ENCODE results near the gene ADAMTS17. TPM values are rescaled to one million over a fixed set of nuclear protein-coding genes. Genes with fewer than 3 reads are reported as not detected.

ADAMTS17 gene, protein sequence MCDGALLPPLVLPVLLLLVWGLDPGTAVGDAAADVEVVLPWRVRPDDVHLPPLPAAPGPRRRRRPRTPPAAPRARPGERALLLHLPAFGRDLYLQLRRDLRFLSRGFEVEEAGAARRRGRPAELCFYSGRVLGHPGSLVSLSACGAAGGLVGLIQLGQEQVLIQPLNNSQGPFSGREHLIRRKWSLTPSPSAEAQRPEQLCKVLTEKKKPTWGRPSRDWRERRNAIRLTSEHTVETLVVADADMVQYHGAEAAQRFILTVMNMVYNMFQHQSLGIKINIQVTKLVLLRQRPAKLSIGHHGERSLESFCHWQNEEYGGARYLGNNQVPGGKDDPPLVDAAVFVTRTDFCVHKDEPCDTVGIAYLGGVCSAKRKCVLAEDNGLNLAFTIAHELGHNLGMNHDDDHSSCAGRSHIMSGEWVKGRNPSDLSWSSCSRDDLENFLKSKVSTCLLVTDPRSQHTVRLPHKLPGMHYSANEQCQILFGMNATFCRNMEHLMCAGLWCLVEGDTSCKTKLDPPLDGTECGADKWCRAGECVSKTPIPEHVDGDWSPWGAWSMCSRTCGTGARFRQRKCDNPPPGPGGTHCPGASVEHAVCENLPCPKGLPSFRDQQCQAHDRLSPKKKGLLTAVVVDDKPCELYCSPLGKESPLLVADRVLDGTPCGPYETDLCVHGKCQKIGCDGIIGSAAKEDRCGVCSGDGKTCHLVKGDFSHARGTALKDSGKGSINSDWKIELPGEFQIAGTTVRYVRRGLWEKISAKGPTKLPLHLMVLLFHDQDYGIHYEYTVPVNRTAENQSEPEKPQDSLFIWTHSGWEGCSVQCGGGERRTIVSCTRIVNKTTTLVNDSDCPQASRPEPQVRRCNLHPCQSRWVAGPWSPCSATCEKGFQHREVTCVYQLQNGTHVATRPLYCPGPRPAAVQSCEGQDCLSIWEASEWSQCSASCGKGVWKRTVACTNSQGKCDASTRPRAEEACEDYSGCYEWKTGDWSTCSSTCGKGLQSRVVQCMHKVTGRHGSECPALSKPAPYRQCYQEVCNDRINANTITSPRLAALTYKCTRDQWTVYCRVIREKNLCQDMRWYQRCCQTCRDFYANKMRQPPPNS
- 1 to 10 TPM in 4 of 8 experiments, under 1 TPM in 4; 0.33 to 2.1 (median 1.1) TPM for total RNA-seq

DNA sequence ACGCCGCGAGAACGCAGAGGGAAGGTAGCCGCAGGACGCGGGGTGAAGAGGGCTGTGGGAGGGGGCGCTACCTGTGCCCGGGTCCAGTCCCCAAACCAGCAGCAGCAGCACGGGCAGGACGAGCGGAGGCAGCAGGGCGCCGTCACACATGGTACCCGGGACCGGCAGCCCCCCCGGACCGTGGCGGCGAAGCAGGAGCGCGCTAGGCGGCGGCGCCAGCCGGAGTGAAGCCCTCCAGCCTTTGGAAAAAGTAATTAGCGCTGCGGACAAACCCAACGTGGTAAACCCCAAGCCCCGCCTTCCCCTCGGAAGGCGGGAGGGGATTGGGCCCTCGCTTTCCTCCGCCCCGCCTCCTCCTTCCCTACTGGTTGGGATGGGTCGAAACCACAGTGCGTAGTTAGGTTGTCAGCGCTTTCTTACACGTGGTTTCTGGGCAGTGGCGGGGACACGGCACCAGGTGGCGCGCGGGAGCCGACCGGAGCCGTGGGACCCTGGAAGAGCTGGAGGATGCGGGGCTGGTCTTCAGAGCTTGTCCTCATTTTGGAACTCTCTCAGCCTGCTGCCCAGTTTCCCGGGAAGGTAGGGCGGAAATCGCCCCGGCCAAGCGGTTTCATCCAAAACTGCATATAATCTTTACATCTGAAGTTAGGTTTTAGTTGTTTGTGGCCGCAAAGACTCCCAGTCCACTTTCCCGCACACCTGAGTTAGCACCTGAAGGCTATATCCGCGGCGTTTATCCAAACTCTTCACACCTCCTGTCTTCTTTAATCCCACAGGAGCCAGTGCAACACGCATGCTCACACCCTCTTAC is at the start of gene ADAMTS17:
ADAMTS17 (minus strand) TSS at position 226 of the 811 bp plus-strand sequence; CDS start at position 150, 76 bp downstream.
- peak; percentile 92 to 98 (median 97) for ATAC-seq (replicated peaks in 6 of 8)
- H3K4me3 ChIP-seq: peak within 1 kb of the TSS; percentile 49 to 55 (median 52)
- H3K27ac ChIP-seq: no peak within 1 kb of the TSS
- WGBS, 10 experiments: 0 to 52% (median 16%) methylated on average over 2 to 17 of the region's 59 CpGs; no CpG with 5 or more reads in 1 of the 10 experiments
- no peaks in the 10 kb centered on the region for H3K4me1 ChIP-seq (replicated peaks in 1 of 2)
- in situ Hi-C loops (cut with MboI; ENCODE audit: low pct_unique_long_range_greater_than_20kb in 2 of 9, low sequenced_read_pairs in 9 of 9, unreplicated experiment in 9 of 9): loop anchor here in 3 of 9 experiments (25.0 kb wide), 3 partner anchors 195 to 405 kb away; partner anchors contain the start of gene CERS3 (in 1 of the 3)

- H3K27ac ChIP-seq: no peak overlapping the region
- ATAC-seq (replicated peaks in 6 of 8): no peak
- H3K4me3 ChIP-seq: no peak overlapping the region
- WGBS, 10 experiments: 0 to 93% (median 76%) methylated on average over 1 to 3 of the region's 3 CpGs; no CpG with 5 or more reads in 2 of the 10 experiments
- H3K4me1 ChIP-seq (replicated peaks in 1 of 2): no peaks in the 10 kb centered on the region
- in situ Hi-C loops (cut with MboI; ENCODE audit: low pct_unique_long_range_greater_than_20kb in 2 of 9, low sequenced_read_pairs in 9 of 9, unreplicated experiment in 9 of 9): no loop called here
Observed at GRCh38 chr15:100385300-100386050, 43.7 kb upstream of the ADAMTS17 start.

DNA sequence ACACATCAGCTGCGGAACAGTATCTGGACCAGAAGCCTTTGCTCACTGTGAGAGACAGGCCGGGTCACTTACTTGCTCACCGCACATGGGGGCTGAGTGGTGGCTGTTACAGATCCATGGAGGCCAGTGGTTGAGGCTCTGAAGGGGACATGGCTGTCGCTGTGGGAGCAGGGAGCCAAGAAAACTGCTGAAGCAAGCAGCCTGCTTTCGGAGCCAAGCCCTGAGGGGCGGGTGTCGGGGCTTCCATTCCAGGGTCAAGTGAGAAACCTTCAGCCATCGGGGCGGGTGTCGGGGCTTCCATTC is 42.3 kb upstream of the ADAMTS17 start:
- in situ Hi-C loops (cut with MboI; ENCODE audit: low pct_unique_long_range_greater_than_20kb in 2 of 9, low sequenced_read_pairs in 9 of 9, unreplicated experiment in 9 of 9): no loop called here
- Histone ChIP-seq H3K27ac (no peak overlapping the region), H3K4me3 (no peak overlapping the region), H3K4me1 (replicated peaks in 1 of 2) (no peaks in the 10 kb centered on the region)
- WGBS, 10 experiments: 47 to 83% (median 76%) methylated on average over 2 to 3 of the region's 10 CpGs; no CpG with 5 or more reads in 7 of the 10 experiments
- no peak for ATAC-seq (replicated peaks in 6 of 8)

- Histone ChIP-seq H3K27ac (no peak overlapping the region), H3K4me1 (replicated peaks in 1 of 2) (no peaks in the 10 kb centered on the region), H3K4me3 (no peak overlapping the region)
- in situ Hi-C loops (cut with MboI; ENCODE audit: low pct_unique_long_range_greater_than_20kb in 2 of 9, low sequenced_read_pairs in 9 of 9, unreplicated experiment in 9 of 9): no loop called here
- peak in 1 of 8 experiments; percentile 40 for ATAC-seq (replicated peaks in 6 of 8)
- WGBS, 10 experiments: 0 to 60% (median 30%) methylated on average over 1 to 3 of the region's 3 CpGs; no CpG with 5 or more reads in 3 of the 10 experiments
Observed at GRCh38 chr15:100383302-100384107, 41.7 kb upstream of the ADAMTS17 start.

- H3K27ac ChIP-seq: no peak overlapping the region
- WGBS, 10 experiments: no CpG with 5 or more reads among the region's 8 CpGs
- H3K4me3 ChIP-seq: no peak overlapping the region
- in situ Hi-C loops (cut with MboI; ENCODE audit: low pct_unique_long_range_greater_than_20kb in 2 of 9, low sequenced_read_pairs in 9 of 9, unreplicated experiment in 9 of 9): loop anchor here in 1 of 9 experiments (25.0 kb wide), 1 partner anchor 88 kb away; no protein-coding TSS in a partner anchor
- H3K4me1 ChIP-seq (replicated peaks in 1 of 2): no peaks in the 10 kb centered on the region
- no peak for ATAC-seq (replicated peaks in 6 of 8)
Observed at GRCh38 chr15:100373942-100374341, 32.2 kb upstream of the ADAMTS17 start.

GRCh38 chr15:100373120-100373896 is 31.5 kb upstream of the ADAMTS17 start:
- ATAC-seq (replicated peaks in 6 of 8): peak in 1 of 8 experiments; percentile 34
- H3K4me3 ChIP-seq: peak overlapping the region in 1 of 5 donors; percentile 10
- 0 to 7% (median 0%) methylated on average over 1 to 9 of the region's 82 CpGs; no CpG with 5 or more reads in 7 of the 10 experiments for WGBS, 10 experiments
- H3K27ac ChIP-seq: no peak overlapping the region
- in situ Hi-C loops (cut with MboI; ENCODE audit: low pct_unique_long_range_greater_than_20kb in 2 of 9, low sequenced_read_pairs in 9 of 9, unreplicated experiment in 9 of 9): loop anchor here in 1 of 9 experiments (25.0 kb wide), 1 partner anchor 89 kb away; no protein-coding TSS in a partner anchor
- H3K4me1 ChIP-seq (replicated peaks in 1 of 2): no peaks in the 10 kb centered on the region

DNA sequence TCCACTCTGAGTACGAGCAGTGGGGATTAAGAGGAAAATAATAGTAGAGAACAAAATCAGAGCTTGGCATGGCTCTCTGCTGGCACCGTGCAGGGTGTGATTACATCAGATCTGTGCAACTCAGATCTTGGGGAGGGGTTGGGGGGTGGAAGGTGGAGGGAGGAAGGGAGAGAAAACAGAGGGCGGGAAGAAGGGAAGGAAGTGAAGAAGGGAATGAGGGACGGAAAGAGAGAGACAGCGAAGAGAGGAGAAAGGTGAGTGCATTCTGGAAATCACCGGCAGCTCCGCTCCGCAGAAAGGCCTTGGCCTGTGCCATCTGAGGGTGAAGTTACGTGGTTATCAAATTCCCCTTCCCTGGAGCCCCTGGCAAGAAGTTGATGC is 31.0 kb upstream of the ADAMTS17 start:
- Histone ChIP-seq H3K4me3 (no peak overlapping the region), H3K4me1 (replicated peaks in 1 of 2) (no peaks in the 10 kb centered on the region), H3K27ac (no peak overlapping the region)
- WGBS, 10 experiments: 20 to 83% (median 50%) methylated on average over 1 to 2 of the region's 9 CpGs; no CpG with 5 or more reads in 7 of the 10 experiments
- in situ Hi-C loops (cut with MboI; ENCODE audit: low pct_unique_long_range_greater_than_20kb in 2 of 9, low sequenced_read_pairs in 9 of 9, unreplicated experiment in 9 of 9): loop anchor here in 1 of 9 experiments (25.0 kb wide), 1 partner anchor 90 kb away; no protein-coding TSS in a partner anchor
- ATAC-seq (replicated peaks in 6 of 8): no peak

- ATAC-seq (replicated peaks in 6 of 8): no peak
- 14 to 100% (median 75%) methylated on average over 1 to 2 of the region's 2 CpGs; no CpG with 5 or more reads in 1 of the 10 experiments for WGBS, 10 experiments
- in situ Hi-C loops (cut with MboI; ENCODE audit: low pct_unique_long_range_greater_than_20kb in 2 of 9, low sequenced_read_pairs in 9 of 9, unreplicated experiment in 9 of 9): loop anchor here in 1 of 9 experiments (25.0 kb wide), 1 partner anchor 107 kb away; no protein-coding TSS in a partner anchor
- Histone ChIP-seq H3K27ac (no peak overlapping the region), H3K4me1 (replicated peaks in 1 of 2) (no peaks in the 10 kb centered on the region), H3K4me3 (no peak overlapping the region)
Observed at GRCh38 chr15:100355342-100355741, 13.6 kb upstream of the ADAMTS17 start.

DNA sequence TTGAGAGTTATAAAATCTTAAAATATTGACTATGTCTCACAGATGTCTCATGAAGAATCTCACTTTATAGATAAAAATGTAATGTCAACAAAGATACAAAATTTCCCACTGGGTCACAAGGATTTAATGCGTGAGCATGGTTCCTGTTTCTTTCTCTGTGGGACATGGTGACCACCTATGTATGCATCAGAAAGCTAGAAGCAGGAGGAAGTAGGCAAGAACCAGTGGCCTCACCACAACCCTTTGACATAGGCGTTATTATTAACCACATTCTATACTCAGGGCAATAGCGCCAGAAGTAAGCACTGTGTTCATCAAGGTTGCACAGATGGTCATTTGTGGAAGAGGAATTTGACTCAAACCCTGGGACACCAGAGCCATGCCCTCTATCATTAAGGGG is 11.7 kb upstream of the ADAMTS17 start:
- no peak overlapping the region for H3K27ac ChIP-seq
- ATAC-seq (replicated peaks in 6 of 8): no peak
- WGBS, 10 experiments: 47 to 96% (median 78%) methylated on average over 1 to 3 of the region's 3 CpGs; no CpG with 5 or more reads in 2 of the 10 experiments
- in situ Hi-C loops (cut with MboI; ENCODE audit: low pct_unique_long_range_greater_than_20kb in 2 of 9, low sequenced_read_pairs in 9 of 9, unreplicated experiment in 9 of 9): loop anchor here in 1 of 9 experiments (25.0 kb wide), 1 partner anchor 109 kb away; no protein-coding TSS in a partner anchor
- H3K4me1 ChIP-seq (replicated peaks in 1 of 2): no peaks in the 10 kb centered on the region
- no peak overlapping the region for H3K4me3 ChIP-seq
